HepG2 (cell line): ENCODE results near the gene DIP2C. TPM values are rescaled to one million over a fixed set of nuclear protein-coding genes. Genes with fewer than 3 reads are reported as not detected.

Experiments used
- ATAC-seq: fragments of 200-7000 bp; cut with Tn5 transposase; 3 replicates; pipeline ENCODE4 v1.9.1; 2020; ENCODE audit warnings: mild to moderate bottlenecking, moderate library complexity
- BruUV-seq: library from RNA; stranded (reverse); fragments of 400-500 nt; replicated peaks from 2 replicates; lab custom pipeline; 2021; lab: Mats Ljungman, UMichigan
- CTCF ChIA-PET: fragments of 300-600 bp; formaldehyde crosslinking; extraction: SDS; loops from one replicate; lab custom pipeline; 2021; ENCODE audit warnings: low total read pairs, inconsistent platforms, low intra/inter-chr PET ratio; lab: Yijun Ruan, JAX
- POLR2A ChIA-PET: fragments of 350-600 bp; sonication (Branson Sonifier 250); formaldehyde crosslinking; loops from one replicate; lab custom pipeline; 2020; ENCODE audit warnings: antibody characterized with exemption, inconsistent platforms; lab: Yijun Ruan, JAX
- DNase-seq: peaks from one replicate; pipeline ENCODE4 v3.0.0-alpha.2; 2015; ENCODE audit warnings: low spot score
- FAIRE-seq: peaks from 3 replicates; lab custom pipeline; 2011; peaks lifted over from hg19 to GRCh38; lab: Jason Lieb, UNC
- H2AFZ ChIP-seq: one replicate; pipeline ENCODE4 v1.6.1; 2011; ENCODE audit warnings: low read length, inconsistent platforms
- H3K27ac ChIP-seq: fragments of 300-600 bp; 3 replicates; pipeline ENCODE4 v1.8.0; 2011; ENCODE audit warnings: mixed run types, mild to moderate bottlenecking, mixed read lengths, low read length, inconsistent platforms; ENCODE audit not compliant: insufficient read depth; ENCODE audit errors: extremely low read length
- H3K27me3 ChIP-seq, 2 experiments: fragments of 200-600 bp in 1 of 2; 2 replicates in 1 of 2; 3 replicates in 1 of 2; pipeline versions ENCODE4 v1.6.0 to v1.8.0; 2011; ENCODE audit warnings: low read length in 2 of 2, mild to moderate bottlenecking in 2 of 2, moderate library complexity in 2 of 2, inconsistent platforms in 1 of 2; ENCODE audit not compliant: insufficient read depth in 2 of 2, control insufficient read depth in 1 of 2
- H3K36me3 ChIP-seq, 2 experiments: fragments of 200-600 bp in 1 of 2; replicated peaks in 1 of 2; 2 replicates in 1 of 2; 3 replicates in 1 of 2; pipeline versions ENCODE4 v1.5.1 to v1.8.0; 2011; ENCODE audit warnings: low read length in 2 of 2, inconsistent platforms in 1 of 2; ENCODE audit not compliant: insufficient read depth in 2 of 2, control insufficient read depth in 1 of 2
- H3K4me1 ChIP-seq: 2 replicates; pipeline ENCODE4 v1.5.1; 2012; ENCODE audit warnings: low read length, inconsistent platforms; ENCODE audit not compliant: insufficient read depth
- H3K4me2 ChIP-seq: 2 replicates; pipeline ENCODE4 v1.6.0; 2011; ENCODE audit warnings: low read depth, low read length, inconsistent platforms
- H3K4me3 ChIP-seq, 3 experiments: fragments of 200-600 bp in 1 of 3; sonication (generic), shearing (Covaris generic) in 1 of 3; replicated peaks in 1 of 3; 2 replicates each; pipeline ENCODE4 v1.5.1; 2011 to 2016; ENCODE audit warnings: low read length in 3 of 3, inconsistent platforms in 2 of 3, low read depth in 2 of 3, mild to moderate bottlenecking in 2 of 3, control low read depth in 1 of 3, mixed read lengths in 1 of 3; ENCODE audit not compliant: insufficient read depth in 1 of 3
- H3K79me2 ChIP-seq: one replicate; pipeline ENCODE4 v1.6.1; 2011; ENCODE audit warnings: low read length, inconsistent platforms; ENCODE audit not compliant: insufficient read depth
- H3K9ac ChIP-seq: 2 replicates; pipeline ENCODE4 v1.6.0; 2011; ENCODE audit warnings: mild to moderate bottlenecking, low read depth, low read length, inconsistent platforms; ENCODE audit not compliant: insufficient read depth
- H3K9me3 ChIP-seq: 2 replicates; pipeline ENCODE4 v1.5.1; 2012; ENCODE audit warnings: mild to moderate bottlenecking, low read length
- H4K20me1 ChIP-seq: 2 replicates; pipeline ENCODE4 v1.6.0; 2011; ENCODE audit warnings: inconsistent platforms, mild to moderate bottlenecking, low read length, moderate library complexity; ENCODE audit not compliant: insufficient read depth
- ARHGAP35 ChIP-seq: sonication (generic); formaldehyde crosslinking; IDR thresholded peaks from 2 replicates; pipeline ENCODE4 v1.9.0; 2022; ENCODE audit warnings: mild to moderate bottlenecking, inconsistent platforms, moderate library complexity, missing genetic modification reagents, borderline replicate concordance
- EEA1 ChIP-seq: sonication (generic); formaldehyde crosslinking; IDR thresholded peaks from 2 replicates; pipeline ENCODE4 v1.5.1; 2020; ENCODE audit warnings: mild to moderate bottlenecking, missing genetic modification reagents, borderline replicate concordance
- FIP1L1 ChIP-seq: fragments of 200-400 bp; formaldehyde crosslinking; IDR thresholded peaks from 2 replicates; pipeline ENCODE4 v1.6.1; 2018; ENCODE audit warnings: low read depth, mild to moderate bottlenecking, low read length, moderate library complexity, borderline replicate concordance; ENCODE audit not compliant: insufficient read depth
- HDAC6 ChIP-seq: fragments of 200-600 bp; sonication (generic); IDR thresholded peaks from 2 replicates; pipeline ENCODE4 v1.7.0; 2017; ENCODE audit warnings: mild to moderate bottlenecking, antibody characterized with exemption, low read length, low read depth
- KDM5B ChIP-seq: sonication (generic); formaldehyde crosslinking; IDR thresholded peaks from 2 replicates; pipeline ENCODE4 v1.4.0; 2020; ENCODE audit warnings: missing genetic modification reagents, mild to moderate bottlenecking, borderline replicate concordance
- MATR3 ChIP-seq: sonication (generic); formaldehyde crosslinking; IDR thresholded peaks from 2 replicates; pipeline ENCODE4 v1.4.0; 2020; ENCODE audit warnings: missing genetic modification reagents
- MAZ ChIP-seq, 2 experiments: sonication (generic) in 1 of 2; formaldehyde crosslinking in 1 of 2; IDR thresholded peaks; 2 replicates each; pipeline versions ENCODE4 v1.5.0 to v1.6.1; 2012 to 2020; ENCODE audit warnings: low read depth in 2 of 2, mild to moderate bottlenecking in 2 of 2, borderline replicate concordance in 1 of 2, improper control_type of control experiment in 1 of 2, low read length in 1 of 2, missing genetic modification reagents in 1 of 2, moderate library complexity in 1 of 2
- RBFOX2 ChIP-seq: fragments of 200-400 bp; formaldehyde crosslinking; IDR thresholded peaks from 2 replicates; pipeline ENCODE4 v1.6.1; 2017; ENCODE audit warnings: low read depth, mild to moderate bottlenecking, low read length
- RBM39 ChIP-seq: fragments of 200-400 bp; formaldehyde crosslinking; IDR thresholded peaks from one replicate; pipeline ENCODE4 v1.6.1; 2018; ENCODE audit warnings: antibody characterized with exemption, mild to moderate bottlenecking, low read depth, low read length; ENCODE audit not compliant: poor library complexity, severe bottlenecking
- SNRNP70 ChIP-seq: fragments of 200-400 bp; formaldehyde crosslinking; IDR thresholded peaks from 2 replicates; pipeline ENCODE4 v1.6.1; 2017; ENCODE audit warnings: mild to moderate bottlenecking, low read depth, low read length, moderate library complexity
- SRY ChIP-seq: sonication (generic); formaldehyde crosslinking; IDR thresholded peaks from 2 replicates; pipeline ENCODE4 v1.8.0; 2022; ENCODE audit warnings: mild to moderate bottlenecking, missing genetic modification reagents
- ZNF343 ChIP-seq: sonication (generic); formaldehyde crosslinking; IDR thresholded peaks from 2 replicates; pipeline ENCODE4 v1.4.0; 2020; ENCODE audit warnings: mild to moderate bottlenecking, missing genetic modification reagents
- ZNF777 ChIP-seq: sonication (generic); formaldehyde crosslinking; IDR thresholded peaks from 2 replicates; pipeline ENCODE4 v1.4.0; 2020; ENCODE audit warnings: missing genetic modification reagents
- ZSCAN22 ChIP-seq: sonication (generic); formaldehyde crosslinking; IDR thresholded peaks from 2 replicates; pipeline ENCODE4 v1.4.0; 2020; ENCODE audit warnings: mild to moderate bottlenecking, missing genetic modification reagents
- WGBS: methylation state at CpG from one replicate; pipeline ENCODE4 v1.1.6; 2017; ENCODE audit warnings: low lambda C conversion rate; 5-methylcytosine and 5-hydroxymethylcytosine counted together
- in situ Hi-C: cut with HindIII; loops from 2 replicates; pipeline ENCODE4 v1.10.0; 2017; ENCODE audit warnings: low pct_unique_long_range_greater_than_20kb; ENCODE audit not compliant: extremely low pct_ligation_motif_present
- intact Hi-C: fragments of 100-400 bp; cut with micrococcal nuclease; formaldehyde crosslinking; loops from one replicate; pipeline ENCODE4 v1.10.0; 2022; ENCODE audit not compliant: unreplicated experiment
- polyA plus RNA-seq, 8 experiments: library from polyadenylated mRNA; depleted of rRNA in 3 of 8; stranded (reverse) in 7 of 8; unstranded in 1 of 8; fragments of >200 nt; fragmentation: Illumina TruSeq in 4 of 8; extraction: Trizol in 4 of 8; gene quantifications; 2 replicates each; pipeline versions ENCODE4 v1.2.1 to v1.2.3, GENCODE V29; 2011 to 2016; ENCODE audit warnings: low read depth in 4 of 8, missing spikeins in 1 of 8, mixed read lengths in 1 of 8; ENCODE audit not compliant: insufficient read depth in 1 of 8
- total RNA-seq, 5 experiments: library from RNA; depleted of rRNA; stranded (reverse); fragments of >200 nt; fragmentation: Illumina TruSeq; extraction: Trizol; gene quantifications; 2 replicates each; pipeline ENCODE4 v1.2.3, GENCODE V29; 2016; ENCODE audit warnings: low read depth in 1 of 5
- TF ChIP-seq, protein P1 (sequence below): sonication (generic); formaldehyde crosslinking; IDR thresholded peaks from 2 replicates; pipeline ENCODE4 v1.4.0; 2020; ENCODE audit warnings: missing genetic modification reagents

Gene DIP2C
- total and polyA plus RNA-seq, 2 of the 13 experiments (the other 11 are each of a cell fraction or from before 2014, with no cell fraction given): 2.2 to 2.7 TPM

GRCh38 chr10:689121-689451 lies 382 bp downstream of the DIP2C start:
- H3K4me2 ChIP-seq: peak overlapping the region; percentile 84
- peak overlapping the region; percentile 80 to 86 (median 86) for H3K4me3 ChIP-seq
- CTCF ChIA-PET: no interaction called here
- H3K9me3 ChIP-seq: no peaks in the 10 kb centered on the region
- in situ Hi-C loops (no loop called here), intact Hi-C loops (loop anchor here (5.0 kb wide), 1 partner anchor 98 kb away; no protein-coding TSS in a partner anchor)
- WGBS: no CpG with 5 or more reads among the region's 42 CpGs
- H3K27me3 ChIP-seq: peaks cover 0 to 17% of the 10 kb centered on the region in 2 experiments; a peak in 3 of 5 replicates
- peaks cover 12% of the 10 kb centered on the region for H3K79me2 ChIP-seq
- no peak for DNase-seq
- peak overlapping the region; percentile 78 for H3K9ac ChIP-seq
- H2AFZ ChIP-seq: no peak overlapping the region
- H3K27ac ChIP-seq: peak overlapping the region; percentile 58
- BruUV-seq: no TSS peak
- POLR2A ChIA-PET: no interaction called here
- H3K36me3 ChIP-seq: no peaks in the 10 kb centered on the region
- ATAC-seq: peak; percentile 11; the same call in 2 of the 3 replicates
- H4K20me1 ChIP-seq: peaks cover 7% of the 10 kb centered on the region; the same call in 1 of the 2 replicates
- H3K4me1 ChIP-seq: peaks cover 29% of the 10 kb centered on the region
- FAIRE-seq: no peak
- no peak for TF ChIP-seq ZNF343 (CRISPR knock-in tag)
- peak; percentile 71; the same call in 1 of the 2 replicates for TF ChIP-seq SRY
- no peak for TF ChIP-seq EEA1
- TF ChIP-seq MATR3 (CRISPR knock-in tag): no peak
- TF ChIP-seq ZNF777 (CRISPR knock-in tag): peak; percentile 41; the same call in 1 of the 2 replicates
- TF ChIP-seq, protein P1, sequence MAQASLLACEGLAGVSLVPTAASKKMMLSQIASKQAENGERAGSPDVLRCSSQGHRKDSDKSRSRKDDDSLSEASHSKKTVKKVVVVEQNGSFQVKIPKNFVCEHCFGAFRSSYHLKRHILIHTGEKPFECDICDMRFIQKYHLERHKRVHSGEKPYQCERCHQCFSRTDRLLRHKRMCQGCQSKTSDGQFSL (CRISPR knock-in tag): 0 out of 2 replicates have a peak, but pooled peaks have one; percentile 1
- TF ChIP-seq HDAC6: no peak
- TF ChIP-seq ARHGAP35 (CRISPR knock-in tag): no peak
- no peak for TF ChIP-seq ZSCAN22 (CRISPR knock-in tag)
- TF ChIP-seq MAZ (IDR thresholded peaks at IDR 0.05; ENCODE audit: borderline replicate concordance, low read depth, low read length): no peak
- TF ChIP-seq MAZ (CRISPR knock-in tag; IDR thresholded peaks at IDR 0.05; ENCODE audit: low read depth): 0 out of 2 replicates have a peak, but pooled peaks have one; percentile 1
- TF ChIP-seq RBFOX2: 0 out of 2 replicates have a peak, but pooled peaks have one; percentile 7
- 0 out of 2 replicates have a peak, but pooled peaks have one; percentile 13 for TF ChIP-seq KDM5B (CRISPR knock-in tag)
- TF ChIP-seq RBM39: no peak
- TF ChIP-seq FIP1L1: no peak
- TF ChIP-seq SNRNP70: no peak
